K562 (cell line): ENCODE data around the gene TSR3. TPM values are rescaled to one million over a fixed set of nuclear protein-coding genes. Genes with fewer than 3 reads are reported as not detected.

ENCODE experiments used
- CC2D1A ChIP-seq: fragments of 450-650 bp; IDR thresholded peaks from 2 replicates; pipeline ENCODE4 v1.6.1; 2017; ENCODE audit warnings: mild to moderate bottlenecking
- CREM ChIP-seq: IDR thresholded peaks from 2 replicates; pipeline ENCODE4 v1.6.1; 2014; ENCODE audit warnings: antibody characterized with exemption, low read depth
- HDAC1 ChIP-seq, 2 experiments: fragments of 450-650 bp; IDR thresholded peaks; 2 replicates each; pipeline ENCODE4 v1.6.1; 2016 to 2017; ENCODE audit warnings: inconsistent platforms in 1 of 2, mild to moderate bottlenecking in 1 of 2, moderate library complexity in 1 of 2
- HNRNPL ChIP-seq: fragments of 200-400 bp; formaldehyde crosslinking; IDR thresholded peaks from 2 replicates; pipeline ENCODE4 v1.6.1; 2017; ENCODE audit warnings: low read depth, mild to moderate bottlenecking, low read length
- KAT7 ChIP-seq: sonication (generic); formaldehyde crosslinking; IDR thresholded peaks from 2 replicates; pipeline ENCODE4 v1.8.0; 2022; ENCODE audit warnings: missing genetic modification reagents, mild to moderate bottlenecking, borderline replicate concordance
- LARP7 ChIP-seq: fragments of 450-650 bp; IDR thresholded peaks from 2 replicates; pipeline ENCODE4 v1.6.1; 2016
- MAZ ChIP-seq, 2 experiments: fragments of 450-650 bp in 1 of 2; sonication (generic) in 1 of 2; formaldehyde crosslinking; IDR thresholded peaks in 1 of 2; conservative IDR thresholded peaks in 1 of 2; 2 replicates each; pipeline versions ENCODE4 v1.4.0 to v1.5.0; 2020; ENCODE audit warnings: mild to moderate bottlenecking in 1 of 2, missing genetic modification reagents in 1 of 2
- MYNN ChIP-seq, 2 experiments: sonication (generic); formaldehyde crosslinking in 1 of 2; IDR thresholded peaks; 2 replicates each; pipeline versions ENCODE4 v1.5.0 to v1.6.1; 2016 to 2020; ENCODE audit warnings: antibody characterized with exemption in 1 of 2, missing genetic modification reagents in 1 of 2
- NBN ChIP-seq: fragments of 450-650 bp; IDR thresholded peaks from 2 replicates; pipeline ENCODE4 v1.6.1; 2016; ENCODE audit warnings: low read depth, mild to moderate bottlenecking
- NR3C1 ChIP-seq: sonication (generic); formaldehyde crosslinking; IDR thresholded peaks from 2 replicates; pipeline ENCODE4 v1.8.1; 2022; ENCODE audit warnings: missing genetic modification reagents
- POLR2A ChIP-seq: fragments of 450-650 bp; conservative IDR thresholded peaks from 2 replicates; pipeline ENCODE4 v1.6.1; 2016
- RBM14 ChIP-seq: fragments of 200-400 bp; formaldehyde crosslinking; IDR thresholded peaks from 2 replicates; pipeline ENCODE4 v1.6.1; 2018; ENCODE audit warnings: low read depth, mild to moderate bottlenecking, low read length, moderate library complexity, borderline replicate concordance; ENCODE audit not compliant: insufficient read depth
- ZBTB7A ChIP-seq: IDR thresholded peaks from 2 replicates; pipeline ENCODE4 v1.6.1; 2011; ENCODE audit warnings: low read depth, mild to moderate bottlenecking, low read length, moderate library complexity, borderline replicate concordance; ENCODE audit not compliant: control insufficient read depth
- ZNF316 ChIP-seq: fragments of 450-650 bp; IDR thresholded peaks from 2 replicates; pipeline ENCODE4 v1.6.1; 2016
- polyA plus RNA-seq, 8 experiments: library from polyadenylated mRNA; depleted of rRNA in 4 of 8; stranded (reverse) in 5 of 8; unstranded in 3 of 8; fragments of >200 nt; fragmentation: Nextera tagmentation in 2 of 8; fragmentation: Illumina TruSeq in 1 of 8; extraction: Ambion mirVana in 2 of 8; extraction: Trizol in 1 of 8; gene quantifications; 2 replicates each; pipeline versions ENCODE4 v1.2.1 to v1.2.3, GENCODE V29; 2011 to 2014; ENCODE audit warnings: inconsistent platforms in 1 of 8, missing spikeins in 1 of 8
- total RNA-seq, 7 experiments: library from RNA; depleted of rRNA in 6 of 7; stranded (reverse); fragments of >200 nt in 6 of 7; fragmentation: Illumina TruSeq in 2 of 7; extraction: Trizol in 2 of 7; gene quantifications; 2 replicates each; pipeline versions ENCODE4 v1.2.1 to v1.2.3, GENCODE V29; 2011 to 2021; ENCODE audit warnings: low replicate concordance in 1 of 7
- TF ChIP-seq, protein P1 (sequence below): sonication (generic); formaldehyde crosslinking; IDR thresholded peaks from 2 replicates; pipeline ENCODE4 v1.8.0; 2023; ENCODE audit warnings: mild to moderate bottlenecking, missing genetic modification reagents
- TF ChIP-seq, protein P2 (sequence below): fragments of 200-800 bp; sonication (Bioruptor generic); IDR thresholded peaks from 2 replicates; pipeline ENCODE4 v1.6.1; 2017; ENCODE audit warnings: missing genetic modification characterization, missing compliant biosample characterization
- TF ChIP-seq, protein P3 (sequence below), 2 experiments: IDR thresholded peaks in 1 of 2; conservative IDR thresholded peaks in 1 of 2; 2 replicates each; pipeline ENCODE4 v1.6.1; 2016; ENCODE audit warnings: low read depth in 2 of 2, mild to moderate bottlenecking in 1 of 2, missing compliant biosample characterization in 1 of 2, missing genetic modification characterization in 1 of 2, moderate library complexity in 1 of 2

TSR3 gene
- total and polyA plus RNA-seq, 9 of the 15 experiments (the other 6 are each of a cell fraction or from before 2014, with no cell fraction given): 1.5 to 74.8 (median 16.5) TPM

DNA sequence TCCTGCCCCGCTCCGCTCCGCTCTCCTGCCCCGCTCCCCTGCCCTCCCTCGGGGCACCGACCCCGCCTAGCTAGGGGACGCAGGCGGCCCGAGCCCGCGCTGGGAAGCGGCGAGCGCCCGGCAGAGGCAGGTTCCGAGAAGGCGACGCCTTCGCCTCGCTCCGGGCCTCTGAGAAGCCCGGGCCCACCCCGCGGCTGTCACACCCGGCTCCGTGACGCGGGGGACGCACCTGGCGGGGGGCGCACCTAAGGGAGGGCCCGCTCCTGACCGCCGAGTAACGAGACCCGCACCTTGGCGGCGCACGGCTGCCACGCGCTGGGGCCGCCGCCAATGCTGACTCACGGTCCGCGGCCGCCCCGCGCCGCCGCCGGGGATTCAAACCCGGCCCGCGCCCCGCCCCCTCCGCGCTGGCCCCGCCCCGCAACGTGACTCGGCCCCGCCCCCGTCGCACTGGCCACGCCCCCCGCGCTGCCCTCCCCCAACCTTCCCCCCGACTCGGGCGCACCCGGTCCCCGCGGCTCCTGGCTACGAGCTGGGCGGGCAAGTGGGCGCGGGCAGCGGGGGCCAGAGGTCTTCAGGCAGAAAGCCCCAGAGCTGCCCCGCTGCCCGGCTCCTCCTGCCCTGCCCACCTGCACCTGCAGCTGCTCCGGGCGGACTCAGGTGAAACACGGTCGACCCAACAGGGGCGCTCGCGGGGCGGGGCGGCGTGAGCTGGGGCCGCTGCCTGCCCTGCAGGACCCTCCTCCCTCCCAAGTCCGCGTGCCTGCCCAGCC lies 27.8 kb upstream of the TSR3 start (continued):
- TF ChIP-seq, protein P1, sequence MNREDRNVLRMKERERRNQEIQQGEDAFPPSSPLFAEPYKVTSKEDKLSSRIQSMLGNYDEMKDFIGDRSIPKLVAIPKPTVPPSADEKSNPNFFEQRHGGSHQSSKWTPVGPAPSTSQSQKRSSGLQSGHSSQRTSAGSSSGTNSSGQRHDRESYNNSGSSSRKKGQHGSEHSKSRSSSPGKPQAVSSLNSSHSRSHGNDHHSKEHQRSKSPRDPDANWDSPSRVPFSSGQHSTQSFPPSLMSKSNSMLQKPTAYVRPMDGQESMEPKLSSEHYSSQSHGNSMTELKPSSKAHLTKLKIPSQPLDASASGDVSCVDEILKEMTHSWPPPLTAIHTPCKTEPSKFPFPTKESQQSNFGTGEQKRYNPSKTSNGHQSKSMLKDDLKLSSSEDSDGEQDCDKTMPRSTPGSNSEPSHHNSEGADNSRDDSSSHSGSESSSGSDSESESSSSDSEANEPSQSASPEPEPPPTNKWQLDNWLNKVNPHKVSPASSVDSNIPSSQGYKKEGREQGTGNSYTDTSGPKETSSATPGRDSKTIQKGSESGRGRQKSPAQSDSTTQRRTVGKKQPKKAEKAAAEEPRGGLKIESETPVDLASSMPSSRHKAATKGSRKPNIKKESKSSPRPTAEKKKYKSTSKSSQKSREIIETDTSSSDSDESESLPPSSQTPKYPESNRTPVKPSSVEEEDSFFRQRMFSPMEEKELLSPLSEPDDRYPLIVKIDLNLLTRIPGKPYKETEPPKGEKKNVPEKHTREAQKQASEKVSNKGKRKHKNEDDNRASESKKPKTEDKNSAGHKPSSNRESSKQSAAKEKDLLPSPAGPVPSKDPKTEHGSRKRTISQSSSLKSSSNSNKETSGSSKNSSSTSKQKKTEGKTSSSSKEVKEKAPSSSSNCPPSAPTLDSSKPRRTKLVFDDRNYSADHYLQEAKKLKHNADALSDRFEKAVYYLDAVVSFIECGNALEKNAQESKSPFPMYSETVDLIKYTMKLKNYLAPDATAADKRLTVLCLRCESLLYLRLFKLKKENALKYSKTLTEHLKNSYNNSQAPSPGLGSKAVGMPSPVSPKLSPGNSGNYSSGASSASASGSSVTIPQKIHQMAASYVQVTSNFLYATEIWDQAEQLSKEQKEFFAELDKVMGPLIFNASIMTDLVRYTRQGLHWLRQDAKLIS: peak; percentile 91
- peak; percentile 87 for TF ChIP-seq POLR2A
- 0 out of 2 replicates have a peak, but pooled peaks have one; percentile 89 for TF ChIP-seq RBM14
- TF ChIP-seq, protein P2, sequence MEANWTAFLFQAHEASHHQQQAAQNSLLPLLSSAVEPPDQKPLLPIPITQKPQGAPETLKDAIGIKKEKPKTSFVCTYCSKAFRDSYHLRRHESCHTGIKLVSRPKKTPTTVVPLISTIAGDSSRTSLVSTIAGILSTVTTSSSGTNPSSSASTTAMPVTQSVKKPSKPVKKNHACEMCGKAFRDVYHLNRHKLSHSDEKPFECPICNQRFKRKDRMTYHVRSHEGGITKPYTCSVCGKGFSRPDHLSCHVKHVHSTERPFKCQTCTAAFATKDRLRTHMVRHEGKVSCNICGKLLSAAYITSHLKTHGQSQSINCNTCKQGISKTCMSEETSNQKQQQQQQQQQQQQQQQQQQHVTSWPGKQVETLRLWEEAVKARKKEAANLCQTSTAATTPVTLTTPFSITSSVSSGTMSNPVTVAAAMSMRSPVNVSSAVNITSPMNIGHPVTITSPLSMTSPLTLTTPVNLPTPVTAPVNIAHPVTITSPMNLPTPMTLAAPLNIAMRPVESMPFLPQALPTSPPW: peak; percentile 79
- TF ChIP-seq CC2D1A: peak; percentile 90
- 0 out of 2 replicates have a peak, but pooled peaks have one; percentile 9 for TF ChIP-seq NBN
- TF ChIP-seq ZBTB7A: peak; percentile 48
- 0 out of 2 replicates have a peak, but pooled peaks have one; percentile 3 for TF ChIP-seq LARP7
- TF ChIP-seq ZNF316: no peak
- peak in 1 of 2 experiments; percentile 15; a peak in 1 of 4 replicates for TF ChIP-seq HDAC1 (IDR thresholded peaks at IDR 0.05)
- TF ChIP-seq, protein P3, sequence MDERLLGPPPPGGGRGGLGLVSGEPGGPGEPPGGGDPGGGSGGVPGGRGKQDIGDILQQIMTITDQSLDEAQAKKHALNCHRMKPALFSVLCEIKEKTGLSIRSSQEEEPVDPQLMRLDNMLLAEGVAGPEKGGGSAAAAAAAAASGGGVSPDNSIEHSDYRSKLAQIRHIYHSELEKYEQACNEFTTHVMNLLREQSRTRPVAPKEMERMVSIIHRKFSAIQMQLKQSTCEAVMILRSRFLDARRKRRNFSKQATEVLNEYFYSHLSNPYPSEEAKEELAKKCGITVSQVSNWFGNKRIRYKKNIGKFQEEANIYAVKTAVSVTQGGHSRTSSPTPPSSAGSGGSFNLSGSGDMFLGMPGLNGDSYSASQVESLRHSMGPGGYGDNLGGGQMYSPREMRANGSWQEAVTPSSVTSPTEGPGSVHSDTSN (CRISPR knock-in tag; IDR thresholded peaks at IDR 0.05; ENCODE audit: low read depth): no peak
- TF ChIP-seq, protein P3 (tag; conservative IDR thresholded peaks at IDR 0.05; ENCODE audit: low read depth): no peak
- 0 out of 2 replicates have a peak, but pooled peaks have one; percentile 47 for TF ChIP-seq CREM
- TF ChIP-seq MAZ (CRISPR knock-in tag; conservative IDR thresholded peaks at IDR 0.05 in 1 of 2, IDR thresholded peaks at IDR 0.05 in 1 of 2): peak; percentile 58 to 71; a peak in 3 of 4 replicates
- TF ChIP-seq MYNN (IDR thresholded peaks at IDR 0.05): no peak
- TF ChIP-seq MYNN (CRISPR knock-in tag; IDR thresholded peaks at IDR 0.05): no peak
- peak; percentile 71 for TF ChIP-seq HNRNPL
- peak; percentile 67; the same call in 1 of the 2 replicates for TF ChIP-seq KAT7 (CRISPR knock-in tag)
- TF ChIP-seq NR3C1 (CRISPR knock-in tag): 0 out of 2 replicates have a peak, but pooled peaks have one; percentile 81
